H1 (cell line): ENCODE results near the gene SNX30.

Experiments used
- CTCF ChIP-seq, 3 experiments: IDR thresholded peaks; 1 replicate in 2 of 3; 2 replicates in 1 of 3; pipeline versions ENCODE4 v1.5.1 to v1.6.1; 2011; ENCODE audit warnings: low read length in 3 of 3, mild to moderate bottlenecking in 3 of 3, inconsistent platforms in 2 of 3, low read depth in 1 of 3, moderate library complexity in 1 of 3; ENCODE audit not compliant: insufficient read depth in 1 of 3; ENCODE audit errors: control extremely low read depth in 1 of 3
- EP300 ChIP-seq, 2 experiments: IDR thresholded peaks; 1 replicate in 1 of 2; 2 replicates in 1 of 2; pipeline ENCODE4 v1.6.1; 2011 to 2012; ENCODE audit warnings: low read depth in 2 of 2, low read length in 2 of 2, mild to moderate bottlenecking in 2 of 2, borderline replicate concordance in 1 of 2, inconsistent platforms in 1 of 2, moderate library complexity in 1 of 2
- MAX ChIP-seq: IDR thresholded peaks from 2 replicates; pipeline ENCODE4 v1.6.1; 2012; ENCODE audit warnings: inconsistent platforms
- RAD21 ChIP-seq, 2 experiments: IDR thresholded peaks in 1 of 2; conservative IDR thresholded peaks in 1 of 2; 2 replicates each; pipeline ENCODE4 v1.6.1; 2011; ENCODE audit warnings: low read depth in 2 of 2, low read length in 2 of 2, improper control_type of control experiment in 1 of 2, inconsistent platforms in 1 of 2, mild to moderate bottlenecking in 1 of 2, moderate library complexity in 1 of 2
- SIN3A ChIP-seq, 2 experiments: IDR thresholded peaks in 1 of 2; conservative IDR thresholded peaks in 1 of 2; 2 replicates each; pipeline ENCODE4 v1.6.1; 2011 to 2012; ENCODE audit warnings: low read length in 2 of 2, improper control_type of control experiment in 1 of 2, low read depth in 1 of 2, mild to moderate bottlenecking in 1 of 2
- SRF ChIP-seq: IDR thresholded peaks from 2 replicates; pipeline ENCODE4 v1.6.1; 2011; ENCODE audit warnings: mild to moderate bottlenecking, low read depth, low read length, moderate library complexity
- USF2 ChIP-seq: IDR thresholded peaks from 2 replicates; pipeline ENCODE4 v1.6.1; 2011; ENCODE audit warnings: low read length, improper control_type of control experiment
- ZNF274 ChIP-seq: IDR thresholded peaks from 2 replicates; pipeline ENCODE4 v1.7.0; 2012; ENCODE audit warnings: low read length, borderline replicate concordance; ENCODE audit errors: extremely low read depth

GRCh38 chr9:112796485-112796884 lies 45.9 kb downstream of the SNX30 start:
- TF ChIP-seq RAD21 (IDR thresholded peaks at IDR 0.05 in 1 of 2, conservative IDR thresholded peaks at IDR 0.05 in 1 of 2; ENCODE audit: low read depth in 2 of 2, low read length in 2 of 2) (no peak), ZNF274 (no peak), CTCF (IDR thresholded peaks at IDR 0.05; ENCODE audit: control extremely low read depth in 1 of 3, insufficient read depth in 1 of 3, low read depth in 1 of 3, low read length in 3 of 3) (no peak), SIN3A (conservative IDR thresholded peaks at IDR 0.05 in 1 of 2, IDR thresholded peaks at IDR 0.05 in 1 of 2; ENCODE audit: low read depth in 1 of 2, low read length in 2 of 2) (no peak), EP300 (IDR thresholded peaks at IDR 0.05; ENCODE audit: borderline replicate concordance in 1 of 2, low read depth in 2 of 2, low read length in 2 of 2) (no peak), SRF (no peak), USF2 (no peak), MAX (no peak)
